Activated naive CD8-positive, alpha-beta T cell (primary cell): ENCODE measurements around the gene ATP1A2.

Experiments
- H3K27ac Mint-ChIP-seq: one replicate; pipeline ENCODE4 v1.8.0; 2021; ENCODE audit warnings: mixed read lengths
- H3K27me3 Mint-ChIP-seq: one replicate; pipeline ENCODE4 v1.8.0; 2021; ENCODE audit warnings: mixed read lengths
- H3K36me3 Mint-ChIP-seq: one replicate; pipeline ENCODE4 v1.8.0; 2021; ENCODE audit warnings: mixed read lengths
- H3K4me1 Mint-ChIP-seq: one replicate; pipeline ENCODE4 v1.8.0; 2021; ENCODE audit warnings: low read depth, mixed read lengths
- H3K4me3 Mint-ChIP-seq: one replicate; pipeline ENCODE4 v1.8.0; 2021; ENCODE audit warnings: mild to moderate bottlenecking, mixed read lengths
- H3K9me3 Mint-ChIP-seq: one replicate; pipeline ENCODE4 v1.8.0; 2021; ENCODE audit warnings: low read depth, mixed read lengths

Gene ATP1A2

DNA sequence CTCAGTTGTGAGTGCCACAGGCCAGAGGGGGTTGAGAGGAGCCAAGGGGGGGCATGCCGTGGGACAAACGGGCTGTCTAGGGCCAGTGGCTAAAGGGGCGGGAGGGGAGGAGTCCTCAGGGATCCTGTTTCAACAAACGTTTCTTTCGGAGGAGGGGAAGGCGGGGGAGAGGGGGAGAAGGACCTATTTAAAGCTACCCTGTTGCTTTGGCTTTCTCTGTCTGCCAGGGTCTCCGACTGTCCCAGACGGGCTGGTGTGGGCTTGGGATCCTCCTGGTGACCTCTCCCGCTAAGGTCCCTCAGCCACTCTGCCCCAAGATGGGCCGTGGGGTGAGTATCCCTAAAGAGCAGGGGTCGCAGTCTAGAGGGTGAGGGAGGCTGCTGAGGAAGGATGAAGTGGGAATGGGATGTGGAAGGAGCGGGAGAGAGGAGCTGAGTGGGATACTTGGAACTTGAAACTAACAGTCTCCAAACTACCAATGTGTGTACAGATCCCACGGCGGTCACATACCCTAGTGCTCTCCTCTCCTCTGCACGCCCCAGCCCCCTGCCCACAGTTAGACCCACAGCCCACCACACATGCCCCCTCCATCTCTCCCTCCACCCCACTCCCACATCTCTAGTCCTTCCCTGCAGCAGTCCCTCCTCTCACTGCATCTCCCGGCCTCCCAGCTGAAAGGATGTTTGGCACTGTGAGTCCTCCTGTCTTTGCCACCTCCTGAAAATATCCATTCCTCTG, at the start of gene ATP1A2:
Gene ATP1A2, plus strand, starts transcription at position 215 of the 738 bp plus-strand sequence. Its CDS starts 103 bp downstream, at position 318.
- Mint-ChIP-seq H3K36me3 (no peaks in the 10 kb centered on the region), H3K4me3 (no peak within 1 kb of the TSS), H3K27ac (no peak within 1 kb of the TSS)

DNA sequence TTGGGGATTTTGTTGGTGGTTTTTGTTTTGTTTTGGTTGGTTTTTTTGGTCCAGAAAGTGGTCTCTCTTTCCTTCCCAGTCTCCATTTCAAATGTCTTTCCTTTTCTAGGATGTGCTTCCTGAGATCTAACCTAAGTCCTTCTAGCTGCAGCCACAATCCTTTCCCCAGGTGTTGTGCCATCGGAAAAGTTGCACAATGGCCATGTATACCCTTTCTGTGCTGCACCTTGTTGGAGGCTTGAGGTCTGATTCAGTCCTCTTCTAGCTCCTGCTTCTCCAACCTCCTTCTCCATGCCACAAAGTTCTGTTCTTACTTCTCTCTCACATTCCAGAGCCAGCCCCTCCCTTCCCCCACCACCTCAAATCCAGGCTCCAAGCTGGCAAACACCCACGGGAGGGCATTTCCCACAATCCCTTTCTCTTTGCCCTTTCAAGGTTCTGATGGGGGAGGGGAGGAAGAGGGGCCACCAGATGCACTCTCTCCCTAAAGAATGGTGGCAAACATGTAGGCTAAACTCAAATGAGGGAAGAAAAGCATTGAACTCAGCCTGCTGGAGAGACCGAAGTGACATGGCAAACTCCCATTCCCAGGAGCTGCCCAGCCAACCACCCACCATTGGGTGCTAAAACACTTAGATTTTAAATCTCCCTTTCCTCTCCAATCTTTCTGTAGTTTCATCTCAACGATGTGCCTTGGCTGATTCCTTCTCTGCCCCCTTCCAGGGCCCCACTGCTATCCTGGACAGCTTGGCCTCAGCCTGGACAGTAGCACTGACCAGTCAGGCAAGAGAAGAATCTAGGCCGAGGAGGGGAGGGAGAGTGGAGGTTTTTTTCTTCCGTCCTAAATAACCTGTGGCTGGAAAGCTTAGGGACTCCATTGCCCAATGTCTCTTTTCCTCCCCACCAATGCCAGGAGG, 48.5 kb upstream of the ATP1A2 start:
- H3K9me3 Mint-ChIP-seq, result no peaks in the 10 kb centered on the region
- no peak overlapping the region for H3K27ac Mint-ChIP-seq
- H3K27me3 Mint-ChIP-seq, result peaks cover 9% of the 10 kb centered on the region
- H3K4me1 Mint-ChIP-seq, result peaks cover 7% of the 10 kb centered on the region
- H3K36me3 Mint-ChIP-seq, result no peaks in the 10 kb centered on the region
- H3K4me3 Mint-ChIP-seq, result no peak overlapping the region

More for the DNA sequence above, at the start of gene ATP1A2:
- Mint-ChIP-seq H3K4me1 (no peaks in the 10 kb centered on the region), H3K9me3 (no peaks in the 10 kb centered on the region), H3K27me3 (peaks cover 6% of the 10 kb centered on the region)

- Mint-ChIP-seq H3K9me3 (no peaks in the 10 kb centered on the region), H3K4me3 (no peak overlapping the region), H3K27ac (no peak overlapping the region), H3K36me3 (no peaks in the 10 kb centered on the region), H3K4me1 (peaks cover 7% of the 10 kb centered on the region), H3K27me3 (peaks cover 11% of the 10 kb centered on the region)
These were observed 47.3 kb upstream of the ATP1A2 start for GRCh38 chr1:160068225-160068624.

- peaks cover 7% of the 10 kb centered on the region for H3K4me1 Mint-ChIP-seq
- no peak within 1 kb of the TSS for H3K27ac Mint-ChIP-seq
- H3K4me3 Mint-ChIP-seq, result peak within 1 kb of the TSS; percentile 92
- no peaks in the 10 kb centered on the region for H3K36me3 Mint-ChIP-seq
- H3K9me3 Mint-ChIP-seq, result no peaks in the 10 kb centered on the region
- H3K27me3 Mint-ChIP-seq, result peaks cover 16% of the 10 kb centered on the region
These were observed 45.9 kb upstream of the ATP1A2 start, which contains the start of gene KCNJ10 for GRCh38 chr1:160069460-160070231. TSS of gene KCNJ10 (minus strand) at chr1:160070160. CDS start at chr1:160042532, 27,628 bp downstream.

GRCh38 chr1:160070243-160071163, 45.1 kb upstream of the ATP1A2 start:
- Mint-ChIP-seq H3K36me3 (no peaks in the 10 kb centered on the region), H3K4me1 (peaks cover 7% of the 10 kb centered on the region), H3K27ac (no peak overlapping the region), H3K4me3 (peak overlapping the region; percentile 92), H3K27me3 (peaks cover 19% of the 10 kb centered on the region), H3K9me3 (no peaks in the 10 kb centered on the region)

DNA sequence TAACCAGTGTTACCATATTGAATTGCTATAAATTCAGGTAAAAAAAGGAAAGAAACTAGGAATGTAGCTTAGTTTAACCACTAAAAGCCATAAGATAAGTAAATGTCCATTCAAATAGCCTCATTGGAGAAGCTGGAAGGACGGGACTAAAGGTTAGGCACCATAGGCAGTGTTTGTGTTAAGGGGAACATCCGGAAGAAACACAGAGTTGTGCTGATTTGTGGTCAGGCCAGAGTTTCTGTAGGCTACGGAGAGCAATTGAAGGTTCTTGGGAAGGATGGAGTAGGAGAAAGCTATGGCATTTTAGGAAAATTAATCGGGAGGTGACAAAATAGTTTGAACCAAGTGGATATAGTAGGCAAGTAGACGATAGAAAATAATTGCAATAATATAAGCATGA, 44.3 kb upstream of the ATP1A2 start:
- H3K4me3 Mint-ChIP-seq, result peak overlapping the region; percentile 22
- H3K27me3 Mint-ChIP-seq, result peaks cover 24% of the 10 kb centered on the region
- H3K4me1 Mint-ChIP-seq, result peaks cover 7% of the 10 kb centered on the region

DNA sequence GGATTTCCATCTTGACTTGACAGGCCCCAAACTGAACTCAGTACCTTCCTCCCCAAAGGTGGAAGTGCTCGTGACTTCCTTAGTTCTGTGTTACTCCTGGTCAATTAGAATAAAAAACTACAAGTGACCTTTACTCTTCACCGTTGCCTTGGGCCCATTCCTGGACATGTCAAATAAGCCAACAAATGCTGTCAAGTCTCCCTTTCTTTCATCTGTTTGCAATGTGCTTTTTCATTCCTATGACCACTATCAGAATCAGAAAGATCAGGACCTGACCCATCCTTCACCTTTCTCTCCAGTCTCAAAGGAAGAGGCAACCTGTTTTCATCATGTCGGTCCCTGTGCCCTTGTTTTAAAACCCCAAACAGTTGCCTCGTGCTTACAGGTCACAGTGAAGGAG, 40.7 kb upstream of the ATP1A2 start:
- Mint-ChIP-seq H3K4me1 (peaks cover 8% of the 10 kb centered on the region), H3K9me3 (no peaks in the 10 kb centered on the region), H3K27ac (no peak overlapping the region), H3K4me3 (no peak overlapping the region), H3K36me3 (no peaks in the 10 kb centered on the region), H3K27me3 (peaks cover 41% of the 10 kb centered on the region)

More for the DNA sequence above, 44.3 kb upstream of the ATP1A2 start:
- Mint-ChIP-seq H3K27ac (no peak overlapping the region), H3K9me3 (no peaks in the 10 kb centered on the region), H3K36me3 (no peaks in the 10 kb centered on the region)

DNA sequence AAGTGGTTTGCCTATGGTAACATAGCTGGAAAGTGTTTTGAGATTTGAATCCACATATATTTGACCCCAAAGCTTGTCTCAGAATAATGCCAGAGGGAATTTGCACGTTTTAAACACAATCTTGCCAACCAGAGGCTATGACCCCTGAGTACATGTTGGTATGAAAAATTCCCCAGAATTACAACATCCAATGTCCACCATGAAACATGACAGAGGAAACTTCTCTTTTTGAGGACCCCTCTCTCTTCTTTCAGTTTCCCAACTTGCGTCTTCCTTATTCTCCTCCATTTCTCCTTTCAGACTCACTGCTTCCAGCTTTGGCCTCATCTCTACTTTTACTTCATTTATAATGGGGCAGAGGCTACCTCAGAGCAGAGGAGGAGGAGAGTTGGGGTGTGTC, 39.7 kb upstream of the ATP1A2 start:
- Mint-ChIP-seq H3K4me1 (peaks cover 2% of the 10 kb centered on the region), H3K4me3 (no peak overlapping the region), H3K36me3 (no peaks in the 10 kb centered on the region), H3K9me3 (no peaks in the 10 kb centered on the region), H3K27me3 (peaks cover 51% of the 10 kb centered on the region), H3K27ac (no peak overlapping the region)

GRCh38 chr1:160076295-160076694, 39.3 kb upstream of the ATP1A2 start:
- no peak overlapping the region for H3K4me3 Mint-ChIP-seq
- no peaks in the 10 kb centered on the region for H3K36me3 Mint-ChIP-seq
- peaks cover 54% of the 10 kb centered on the region for H3K27me3 Mint-ChIP-seq
- no peaks in the 10 kb centered on the region for H3K9me3 Mint-ChIP-seq
- no peak overlapping the region for H3K27ac Mint-ChIP-seq
- H3K4me1 Mint-ChIP-seq, result peaks cover 1% of the 10 kb centered on the region

- Mint-ChIP-seq H3K27me3 (peaks cover 50% of the 10 kb centered on the region), H3K36me3 (no peaks in the 10 kb centered on the region), H3K27ac (no peak overlapping the region), H3K9me3 (no peaks in the 10 kb centered on the region), H3K4me1 (peaks cover 1% of the 10 kb centered on the region), H3K4me3 (no peak overlapping the region)
These were observed 38.1 kb upstream of the ATP1A2 start for GRCh38 chr1:160077486-160077885.

- H3K9me3 Mint-ChIP-seq, result no peaks in the 10 kb centered on the region
- H3K27ac Mint-ChIP-seq, result no peak overlapping the region
- H3K27me3 Mint-ChIP-seq, result peaks cover 45% of the 10 kb centered on the region
- H3K4me3 Mint-ChIP-seq, result no peak overlapping the region
- H3K36me3 Mint-ChIP-seq, result no peaks in the 10 kb centered on the region
- H3K4me1 Mint-ChIP-seq, result peaks cover 1% of the 10 kb centered on the region
These were observed 36.9 kb upstream of the ATP1A2 start for GRCh38 chr1:160078512-160079195.

GRCh38 chr1:160079448-160079847, 36.1 kb upstream of the ATP1A2 start:
- Mint-ChIP-seq H3K27ac (no peak overlapping the region), H3K9me3 (no peaks in the 10 kb centered on the region), H3K27me3 (peaks cover 45% of the 10 kb centered on the region), H3K4me3 (no peak overlapping the region), H3K36me3 (no peaks in the 10 kb centered on the region), H3K4me1 (peaks cover 6% of the 10 kb centered on the region)

DNA sequence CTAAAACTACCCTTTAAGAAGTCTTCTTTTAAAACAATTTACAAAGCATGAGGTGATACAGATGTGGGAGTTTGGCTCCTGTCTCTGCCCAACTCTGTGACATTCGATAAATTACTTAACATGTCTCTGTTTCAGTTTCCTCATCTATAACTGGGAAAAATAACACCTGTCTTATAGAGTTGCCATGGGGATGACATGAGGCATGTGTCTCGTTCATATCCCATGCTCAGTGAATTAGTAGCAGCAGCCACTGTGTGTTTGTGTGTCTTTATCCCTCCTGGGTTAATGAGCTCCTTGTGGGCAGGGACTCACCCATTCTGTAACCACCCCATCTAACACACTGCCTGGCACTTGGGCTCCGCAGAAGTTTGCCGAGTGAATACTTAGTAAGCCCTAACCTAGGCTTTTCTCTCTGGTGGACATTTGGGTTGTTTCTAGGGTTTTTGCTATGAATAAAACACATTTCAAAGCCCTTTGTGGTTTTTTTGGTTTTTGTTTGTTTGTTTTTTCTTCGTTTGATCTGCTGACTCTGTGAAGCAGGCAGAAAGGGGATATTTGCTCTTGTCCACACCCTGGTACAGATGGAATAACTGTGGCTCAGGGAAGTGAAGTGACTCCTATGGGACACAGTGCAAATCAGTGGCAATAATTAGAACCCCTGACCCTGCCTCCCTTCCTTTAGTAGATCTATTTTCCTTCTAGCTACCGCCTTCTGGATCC, 35.0 kb upstream of the ATP1A2 start:
- Mint-ChIP-seq H3K27me3 (peaks cover 41% of the 10 kb centered on the region), H3K36me3 (no peaks in the 10 kb centered on the region), H3K4me3 (no peak overlapping the region), H3K4me1 (peaks cover 11% of the 10 kb centered on the region), H3K9me3 (no peaks in the 10 kb centered on the region), H3K27ac (no peak overlapping the region)
